HEK293 (cell line): ENCODE measurements around the gene PCSK9.

Source experiments
- CTCF ChIA-PET: fragments of 350-600 bp; formaldehyde crosslinking; extraction: SDS; loops from one replicate; lab custom pipeline; 2021; ENCODE audit warnings: antibody characterized with exemption; lab: Yijun Ruan, JAX
- POLR2A ChIA-PET: fragments of 300-600 bp; formaldehyde crosslinking; extraction: SDS; loops from one replicate; lab custom pipeline; 2020; ENCODE audit warnings: antibody characterized with exemption, inconsistent platforms; lab: Yijun Ruan, JAX
- H3K27ac ChIP-seq: fragments of 200-500 bp; sonication (Bioruptor generic); 2 replicates; pipeline ENCODE4 v1.5.1; 2014; ENCODE audit warnings: low read depth, low read length, control low read depth, inconsistent platforms; ENCODE audit errors: extremely low read depth
- H3K36me3 ChIP-seq, 2 experiments: fragments of 200-500 bp in 1 of 2; sonication (Bioruptor generic) in 1 of 2; 1 replicate in 1 of 2; 2 replicates in 1 of 2; pipeline ENCODE4 v1.5.1; 2014 to 2017; ENCODE audit warnings: inconsistent platforms in 2 of 2, low read length in 2 of 2; ENCODE audit not compliant: control insufficient read depth in 2 of 2, insufficient read depth in 1 of 2
- H3K4me1 ChIP-seq: fragments of 200-500 bp; sonication (Bioruptor generic); 2 replicates; pipeline ENCODE4 v1.5.1; 2014; ENCODE audit warnings: mild to moderate bottlenecking, low read length, inconsistent platforms; ENCODE audit not compliant: control insufficient read depth, insufficient read depth
- H3K4me3 ChIP-seq: 2 replicates; pipeline ENCODE4 v1.5.1; 2011; ENCODE audit warnings: low read depth, mild to moderate bottlenecking, control low read depth, low read length, moderate library complexity
- H3K9me3 ChIP-seq: fragments of 200-500 bp; sonication (Bioruptor generic); 2 replicates; pipeline ENCODE4 v1.5.1; 2014; ENCODE audit warnings: low read depth, low read length, inconsistent platforms; ENCODE audit not compliant: control insufficient read depth, insufficient read depth
- IKZF3 ChIP-seq: fragments of 450-650 bp; IDR thresholded peaks from 2 replicates; pipeline ENCODE4 v1.5.0; 2018; ENCODE audit warnings: missing biosample characterization, mild to moderate bottlenecking, missing genetic modification characterization, moderate library complexity
- OVOL3 ChIP-seq: fragments of 450-650 bp; formaldehyde crosslinking; IDR thresholded peaks from 2 replicates; pipeline ENCODE4 v1.5.1; 2016; ENCODE audit warnings: missing biosample characterization, missing genetic modification characterization
- RBAK ChIP-seq: fragments of 450-650 bp; formaldehyde crosslinking; IDR thresholded peaks from 2 replicates; pipeline ENCODE4 v1.5.1; 2016; ENCODE audit warnings: missing biosample characterization, missing genetic modification characterization
- ZBTB17 ChIP-seq: fragments of 450-650 bp; formaldehyde crosslinking; IDR thresholded peaks from 2 replicates; pipeline ENCODE4 v1.5.1; 2016; ENCODE audit warnings: missing biosample characterization, missing genetic modification characterization
- ZBTB20 ChIP-seq: fragments of 450-650 bp; formaldehyde crosslinking; IDR thresholded peaks from 2 replicates; pipeline ENCODE4 v1.5.1; 2016; ENCODE audit warnings: missing biosample characterization, missing genetic modification characterization
- ZNF138 ChIP-seq: fragments of 450-650 bp; formaldehyde crosslinking; IDR thresholded peaks from 2 replicates; pipeline ENCODE4 v1.5.1; 2016; ENCODE audit warnings: missing biosample characterization, missing genetic modification characterization, borderline replicate concordance
- ZNF292 ChIP-seq: fragments of 450-650 bp; formaldehyde crosslinking; IDR thresholded peaks from 2 replicates; pipeline ENCODE4 v1.5.1; 2016; ENCODE audit warnings: low read depth, missing biosample characterization, missing genetic modification characterization, borderline replicate concordance
- ZNF362 ChIP-seq: fragments of 450-650 bp; formaldehyde crosslinking; IDR thresholded peaks from 2 replicates; pipeline ENCODE4 v1.5.1; 2016; ENCODE audit warnings: missing biosample characterization, missing genetic modification characterization
- ZNF449 ChIP-seq: fragments of 450-650 bp; formaldehyde crosslinking; IDR thresholded peaks from 2 replicates; pipeline ENCODE4 v1.5.1; 2017; ENCODE audit warnings: missing biosample characterization, mild to moderate bottlenecking, missing genetic modification characterization, moderate library complexity
- ZNF585B ChIP-seq: fragments of 450-650 bp; formaldehyde crosslinking; IDR thresholded peaks from 2 replicates; pipeline ENCODE4 v1.5.1; 2016; ENCODE audit warnings: missing biosample characterization, missing genetic modification characterization
- ZNF600 ChIP-seq: fragments of 450-650 bp; formaldehyde crosslinking; IDR thresholded peaks from 2 replicates; pipeline ENCODE4 v1.5.1; 2016; ENCODE audit warnings: missing biosample characterization, missing genetic modification characterization
- ZNF692 ChIP-seq: fragments of 450-650 bp; formaldehyde crosslinking; IDR thresholded peaks from 2 replicates; pipeline ENCODE4 v1.5.1; 2016; ENCODE audit warnings: missing biosample characterization, missing genetic modification characterization
- ZNF768 ChIP-seq: fragments of 450-650 bp; formaldehyde crosslinking; IDR thresholded peaks from 2 replicates; pipeline ENCODE4 v1.5.1; 2018; ENCODE audit warnings: missing biosample characterization, mild to moderate bottlenecking, missing genetic modification characterization
- ZSCAN18 ChIP-seq: fragments of 450-650 bp; formaldehyde crosslinking; IDR thresholded peaks from 2 replicates; pipeline ENCODE4 v1.5.1; 2016; ENCODE audit warnings: missing biosample characterization, missing genetic modification characterization
- TF ChIP-seq, protein P1 (sequence below): fragments of 450-650 bp; formaldehyde crosslinking; IDR thresholded peaks from 2 replicates; pipeline ENCODE4 v1.5.1; 2016; ENCODE audit warnings: missing biosample characterization, missing genetic modification characterization
- TF ChIP-seq, protein P2 (sequence below): fragments of 450-650 bp; formaldehyde crosslinking; IDR thresholded peaks from 2 replicates; pipeline ENCODE4 v1.5.1; 2016; ENCODE audit warnings: missing biosample characterization, missing genetic modification characterization
- TF ChIP-seq, protein P3 (sequence below): fragments of 450-650 bp; formaldehyde crosslinking; IDR thresholded peaks from 2 replicates; pipeline ENCODE4 v1.5.1; 2016; ENCODE audit warnings: missing biosample characterization, missing genetic modification characterization, borderline replicate concordance

The PCSK9 gene

DNA sequence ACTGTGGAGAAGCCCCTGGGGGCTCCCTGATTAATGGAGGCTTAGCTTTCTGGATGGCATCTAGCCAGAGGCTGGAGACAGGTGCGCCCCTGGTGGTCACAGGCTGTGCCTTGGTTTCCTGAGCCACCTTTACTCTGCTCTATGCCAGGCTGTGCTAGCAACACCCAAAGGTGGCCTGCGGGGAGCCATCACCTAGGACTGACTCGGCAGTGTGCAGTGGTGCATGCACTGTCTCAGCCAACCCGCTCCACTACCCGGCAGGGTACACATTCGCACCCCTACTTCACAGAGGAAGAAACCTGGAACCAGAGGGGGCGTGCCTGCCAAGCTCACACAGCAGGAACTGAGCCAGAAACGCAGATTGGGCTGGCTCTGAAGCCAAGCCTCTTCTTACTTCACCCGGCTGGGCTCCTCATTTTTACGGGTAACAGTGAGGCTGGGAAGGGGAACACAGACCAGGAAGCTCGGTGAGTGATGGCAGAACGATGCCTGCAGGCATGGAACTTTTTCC lies 24.8 kb downstream of the PCSK9 start:
- H3K9me3 ChIP-seq = no peaks in the 10 kb centered on the region
- CTCF ChIA-PET = no interaction called here
- POLR2A ChIA-PET = interaction anchor here (1.0 kb wide), 1 partner anchor 9 kb away, joined by 3 read pairs; no protein-coding TSS in a partner anchor
- no peak overlapping the region for H3K4me3 ChIP-seq
- H3K36me3 ChIP-seq = peaks cover 0 to 27% of the 10 kb centered on the region in 2 experiments; a peak in 1 of 3 replicates
- H3K27ac ChIP-seq = no peak overlapping the region
- no peaks in the 10 kb centered on the region for H3K4me1 ChIP-seq
- TF ChIP-seq ZSCAN18 (tag by site-specific recombination) (no peak), ZNF138 (tag by site-specific recombination) (no peak), ZNF768 (tag by site-specific recombination) (peak; percentile 47; the same call in 1 of the 2 replicates), ZNF692 (tag by site-specific recombination) (no peak), ZBTB17 (tag by site-specific recombination) (peak; percentile 78), RBAK (tag by site-specific recombination) (no peak), ZNF362 (tag by site-specific recombination) (no peak), ZNF292 (no peak), ZNF449 (tag by site-specific recombination) (peak; percentile 83), ZNF585B (tag by site-specific recombination) (no peak), OVOL3 (no peak), ZNF600 (tag by site-specific recombination) (0 out of 2 replicates have a peak, but pooled peaks have one; percentile 20), IKZF3 (tag by site-specific recombination) (no peak), ZBTB20 (tag by site-specific recombination) (no peak)
- TF ChIP-seq, protein P1, sequence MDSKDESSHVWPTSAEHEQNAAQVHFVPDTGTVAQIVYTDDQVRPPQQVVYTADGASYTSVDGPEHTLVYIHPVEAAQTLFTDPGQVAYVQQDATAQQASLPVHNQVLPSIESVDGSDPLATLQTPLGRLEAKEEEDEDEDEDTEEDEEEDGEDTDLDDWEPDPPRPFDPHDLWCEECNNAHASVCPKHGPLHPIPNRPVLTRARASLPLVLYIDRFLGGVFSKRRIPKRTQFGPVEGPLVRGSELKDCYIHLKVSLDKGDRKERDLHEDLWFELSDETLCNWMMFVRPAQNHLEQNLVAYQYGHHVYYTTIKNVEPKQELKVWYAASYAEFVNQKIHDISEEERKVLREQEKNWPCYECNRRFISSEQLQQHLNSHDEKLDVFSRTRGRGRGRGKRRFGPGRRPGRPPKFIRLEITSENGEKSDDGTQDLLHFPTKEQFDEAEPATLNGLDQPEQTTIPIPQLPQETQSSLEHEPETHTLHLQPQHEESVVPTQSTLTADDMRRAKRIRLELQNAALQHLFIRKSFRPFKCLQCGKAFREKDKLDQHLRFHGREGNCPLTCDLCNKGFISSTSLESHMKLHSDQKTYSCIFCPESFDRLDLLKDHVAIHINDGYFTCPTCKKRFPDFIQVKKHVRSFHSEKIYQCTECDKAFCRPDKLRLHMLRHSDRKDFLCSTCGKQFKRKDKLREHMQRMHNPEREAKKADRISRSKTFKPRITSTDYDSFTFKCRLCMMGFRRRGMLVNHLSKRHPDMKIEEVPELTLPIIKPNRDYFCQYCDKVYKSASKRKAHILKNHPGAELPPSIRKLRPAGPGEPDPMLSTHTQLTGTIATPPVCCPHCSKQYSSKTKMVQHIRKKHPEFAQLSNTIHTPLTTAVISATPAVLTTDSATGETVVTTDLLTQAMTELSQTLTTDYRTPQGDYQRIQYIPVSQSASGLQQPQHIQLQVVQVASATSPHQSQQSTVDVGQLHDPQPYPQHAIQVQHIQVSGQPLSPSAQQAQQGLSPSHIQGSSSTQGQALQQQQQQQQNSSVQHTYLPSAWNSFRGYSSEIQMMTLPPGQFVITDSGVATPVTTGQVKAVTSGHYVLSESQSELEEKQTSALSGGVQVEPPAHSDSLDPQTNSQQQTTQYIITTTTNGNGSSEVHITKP (tag by site-specific recombination) = 0 out of 2 replicates have a peak, but pooled peaks have one; percentile 28
- TF ChIP-seq, protein P2, sequence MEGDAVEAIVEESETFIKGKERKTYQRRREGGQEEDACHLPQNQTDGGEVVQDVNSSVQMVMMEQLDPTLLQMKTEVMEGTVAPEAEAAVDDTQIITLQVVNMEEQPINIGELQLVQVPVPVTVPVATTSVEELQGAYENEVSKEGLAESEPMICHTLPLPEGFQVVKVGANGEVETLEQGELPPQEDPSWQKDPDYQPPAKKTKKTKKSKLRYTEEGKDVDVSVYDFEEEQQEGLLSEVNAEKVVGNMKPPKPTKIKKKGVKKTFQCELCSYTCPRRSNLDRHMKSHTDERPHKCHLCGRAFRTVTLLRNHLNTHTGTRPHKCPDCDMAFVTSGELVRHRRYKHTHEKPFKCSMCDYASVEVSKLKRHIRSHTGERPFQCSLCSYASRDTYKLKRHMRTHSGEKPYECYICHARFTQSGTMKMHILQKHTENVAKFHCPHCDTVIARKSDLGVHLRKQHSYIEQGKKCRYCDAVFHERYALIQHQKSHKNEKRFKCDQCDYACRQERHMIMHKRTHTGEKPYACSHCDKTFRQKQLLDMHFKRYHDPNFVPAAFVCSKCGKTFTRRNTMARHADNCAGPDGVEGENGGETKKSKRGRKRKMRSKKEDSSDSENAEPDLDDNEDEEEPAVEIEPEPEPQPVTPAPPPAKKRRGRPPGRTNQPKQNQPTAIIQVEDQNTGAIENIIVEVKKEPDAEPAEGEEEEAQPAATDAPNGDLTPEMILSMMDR (tag by site-specific recombination) = peak; percentile 56
- TF ChIP-seq, protein P3, sequence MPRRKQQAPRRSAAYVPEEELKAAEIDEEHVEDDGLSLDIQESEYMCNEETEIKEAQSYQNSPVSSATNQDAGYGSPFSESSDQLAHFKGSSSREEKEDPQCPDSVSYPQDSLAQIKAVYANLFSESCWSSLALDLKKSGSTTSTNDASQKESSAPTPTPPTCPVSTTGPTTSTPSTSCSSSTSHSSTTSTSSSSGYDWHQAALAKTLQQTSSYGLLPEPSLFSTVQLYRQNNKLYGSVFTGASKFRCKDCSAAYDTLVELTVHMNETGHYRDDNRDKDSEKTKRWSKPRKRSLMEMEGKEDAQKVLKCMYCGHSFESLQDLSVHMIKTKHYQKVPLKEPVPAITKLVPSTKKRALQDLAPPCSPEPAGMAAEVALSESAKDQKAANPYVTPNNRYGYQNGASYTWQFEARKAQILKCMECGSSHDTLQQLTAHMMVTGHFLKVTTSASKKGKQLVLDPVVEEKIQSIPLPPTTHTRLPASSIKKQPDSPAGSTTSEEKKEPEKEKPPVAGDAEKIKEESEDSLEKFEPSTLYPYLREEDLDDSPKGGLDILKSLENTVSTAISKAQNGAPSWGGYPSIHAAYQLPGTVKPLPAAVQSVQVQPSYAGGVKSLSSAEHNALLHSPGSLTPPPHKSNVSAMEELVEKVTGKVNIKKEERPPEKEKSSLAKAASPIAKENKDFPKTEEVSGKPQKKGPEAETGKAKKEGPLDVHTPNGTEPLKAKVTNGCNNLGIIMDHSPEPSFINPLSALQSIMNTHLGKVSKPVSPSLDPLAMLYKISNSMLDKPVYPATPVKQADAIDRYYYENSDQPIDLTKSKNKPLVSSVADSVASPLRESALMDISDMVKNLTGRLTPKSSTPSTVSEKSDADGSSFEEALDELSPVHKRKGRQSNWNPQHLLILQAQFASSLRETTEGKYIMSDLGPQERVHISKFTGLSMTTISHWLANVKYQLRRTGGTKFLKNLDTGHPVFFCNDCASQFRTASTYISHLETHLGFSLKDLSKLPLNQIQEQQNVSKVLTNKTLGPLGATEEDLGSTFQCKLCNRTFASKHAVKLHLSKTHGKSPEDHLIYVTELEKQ = no peak
